ENCODE measurements around the gene B3GNT9.

B3GNT9 gene

DNA sequence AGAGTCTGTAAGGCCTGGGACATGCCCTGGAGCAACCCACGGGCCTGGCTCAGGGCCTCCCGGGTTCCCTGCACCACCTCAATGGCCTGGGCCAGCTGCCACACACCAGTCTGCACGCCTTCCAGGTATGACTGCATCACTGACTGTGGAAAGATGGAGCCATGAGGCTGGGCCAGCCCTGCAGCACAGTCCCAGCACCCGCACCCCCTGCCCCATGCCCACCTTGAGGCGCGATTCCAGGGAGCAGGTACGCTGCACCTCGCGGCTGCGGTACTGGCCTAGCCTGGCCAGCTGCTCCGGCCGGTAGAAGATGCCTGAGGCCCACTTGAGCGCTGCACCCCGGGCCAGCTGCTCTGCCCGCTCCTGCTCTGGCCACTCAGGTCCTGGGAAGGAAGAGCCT is 38.0 kb upstream of the B3GNT9 start:
- no peak overlapping the region for H2AFZ ChIP-seq (ENCODE audit: low read length)
- no peak for DNase-seq
- peaks cover 17% of the 10 kb centered on the region for H3K4me1 ChIP-seq (ENCODE audit: low read length)
- TF ChIP-seq, protein P1, sequence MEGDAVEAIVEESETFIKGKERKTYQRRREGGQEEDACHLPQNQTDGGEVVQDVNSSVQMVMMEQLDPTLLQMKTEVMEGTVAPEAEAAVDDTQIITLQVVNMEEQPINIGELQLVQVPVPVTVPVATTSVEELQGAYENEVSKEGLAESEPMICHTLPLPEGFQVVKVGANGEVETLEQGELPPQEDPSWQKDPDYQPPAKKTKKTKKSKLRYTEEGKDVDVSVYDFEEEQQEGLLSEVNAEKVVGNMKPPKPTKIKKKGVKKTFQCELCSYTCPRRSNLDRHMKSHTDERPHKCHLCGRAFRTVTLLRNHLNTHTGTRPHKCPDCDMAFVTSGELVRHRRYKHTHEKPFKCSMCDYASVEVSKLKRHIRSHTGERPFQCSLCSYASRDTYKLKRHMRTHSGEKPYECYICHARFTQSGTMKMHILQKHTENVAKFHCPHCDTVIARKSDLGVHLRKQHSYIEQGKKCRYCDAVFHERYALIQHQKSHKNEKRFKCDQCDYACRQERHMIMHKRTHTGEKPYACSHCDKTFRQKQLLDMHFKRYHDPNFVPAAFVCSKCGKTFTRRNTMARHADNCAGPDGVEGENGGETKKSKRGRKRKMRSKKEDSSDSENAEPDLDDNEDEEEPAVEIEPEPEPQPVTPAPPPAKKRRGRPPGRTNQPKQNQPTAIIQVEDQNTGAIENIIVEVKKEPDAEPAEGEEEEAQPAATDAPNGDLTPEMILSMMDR (IDR thresholded peaks at IDR 0.05; ENCODE audit: low read length) = no peak
- TF ChIP-seq EZH2phosphoT487 (IDR thresholded peaks at IDR 0.05; ENCODE audit: low read length) (no peak), EZH2 (optimal IDR thresholded peaks at IDR 0.05; ENCODE audit: low read depth, low read length) (no peak)
- H3F3A ChIP-seq (ENCODE audit: insufficient read depth, low read length) = peaks cover 9% of the 10 kb centered on the region; the same call in 1 of the 2 replicates
- H3K79me2 ChIP-seq (ENCODE audit: low read length) = peaks cover 18% of the 10 kb centered on the region
- H3K4me2 ChIP-seq (ENCODE audit: low read depth, low read length) = no peak overlapping the region
- H3K27me3 ChIP-seq (replicated peaks; ENCODE audit: insufficient read depth, low read length) = peaks cover 13% of the 10 kb centered on the region
- no peak overlapping the region for H3K27ac ChIP-seq (ENCODE audit: low read length)
- no peak overlapping the region for H3K9ac ChIP-seq (ENCODE audit: low read length)
- no peak overlapping the region for H3K4me3 ChIP-seq (ENCODE audit: low read length)
- no peaks in the 10 kb centered on the region for H3K9me3 ChIP-seq (replicated peaks; ENCODE audit: insufficient read depth, low read length)
- H3K9me2 ChIP-seq (replicated peaks; ENCODE audit: insufficient read depth, low read length) = no peaks in the 10 kb centered on the region
- no peaks in the 10 kb centered on the region for H3K36me3 ChIP-seq (replicated peaks; ENCODE audit: insufficient read depth, low read length)
- no peaks in the 10 kb centered on the region for H4K20me1 ChIP-seq (ENCODE audit: insufficient read depth, low read length)

DNA sequence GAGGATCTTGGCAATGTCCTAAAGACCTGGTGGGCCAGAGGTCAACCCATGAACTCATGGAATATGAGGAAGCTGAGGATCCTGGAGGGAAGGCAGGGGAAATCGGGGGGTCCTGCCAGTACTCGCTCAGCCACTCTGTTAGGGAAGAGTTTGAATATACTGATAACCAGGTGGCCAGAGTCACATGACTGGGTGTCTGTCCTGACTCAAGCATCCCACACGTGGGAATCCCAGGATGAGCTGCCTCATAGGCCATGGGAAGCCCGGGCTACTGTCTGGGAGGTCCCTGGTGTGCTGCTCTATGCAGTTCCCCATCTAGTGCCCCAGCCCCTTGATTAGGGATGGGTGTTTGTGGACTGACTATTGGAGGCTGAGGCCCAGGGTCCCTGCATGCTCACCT is 37.5 kb upstream of the B3GNT9 start:
- no peak overlapping the region for H3K27ac ChIP-seq (ENCODE audit: low read length)
- no peak overlapping the region for H2AFZ ChIP-seq (ENCODE audit: low read length)
- no peaks in the 10 kb centered on the region for H3K9me2 ChIP-seq (replicated peaks; ENCODE audit: insufficient read depth, low read length)
- H3K79me2 ChIP-seq (ENCODE audit: low read length) = peaks cover 14% of the 10 kb centered on the region
- H3K27me3 ChIP-seq (replicated peaks; ENCODE audit: insufficient read depth, low read length) = peaks cover 13% of the 10 kb centered on the region
- H4K20me1 ChIP-seq (ENCODE audit: insufficient read depth, low read length) = no peaks in the 10 kb centered on the region
- no peak overlapping the region for H3K4me2 ChIP-seq (ENCODE audit: low read depth, low read length)
- peaks cover 9% of the 10 kb centered on the region; the same call in 1 of the 2 replicates for H3F3A ChIP-seq (ENCODE audit: insufficient read depth, low read length)
- no peaks in the 10 kb centered on the region for H3K9me3 ChIP-seq (replicated peaks; ENCODE audit: insufficient read depth, low read length)
- no peak overlapping the region for H3K4me3 ChIP-seq (ENCODE audit: low read length)
- TF ChIP-seq EZH2 (optimal IDR thresholded peaks at IDR 0.05; ENCODE audit: low read depth, low read length) (no peak), EZH2phosphoT487 (IDR thresholded peaks at IDR 0.05; ENCODE audit: low read length) (no peak)
- TF ChIP-seq, protein P1 (IDR thresholded peaks at IDR 0.05; ENCODE audit: low read length) = no peak
- DNase-seq = no peak
- no peaks in the 10 kb centered on the region for H3K36me3 ChIP-seq (replicated peaks; ENCODE audit: insufficient read depth, low read length)
- peaks cover 14% of the 10 kb centered on the region for H3K4me1 ChIP-seq (ENCODE audit: low read length)
- no peak overlapping the region for H3K9ac ChIP-seq (ENCODE audit: low read length)

DNA sequence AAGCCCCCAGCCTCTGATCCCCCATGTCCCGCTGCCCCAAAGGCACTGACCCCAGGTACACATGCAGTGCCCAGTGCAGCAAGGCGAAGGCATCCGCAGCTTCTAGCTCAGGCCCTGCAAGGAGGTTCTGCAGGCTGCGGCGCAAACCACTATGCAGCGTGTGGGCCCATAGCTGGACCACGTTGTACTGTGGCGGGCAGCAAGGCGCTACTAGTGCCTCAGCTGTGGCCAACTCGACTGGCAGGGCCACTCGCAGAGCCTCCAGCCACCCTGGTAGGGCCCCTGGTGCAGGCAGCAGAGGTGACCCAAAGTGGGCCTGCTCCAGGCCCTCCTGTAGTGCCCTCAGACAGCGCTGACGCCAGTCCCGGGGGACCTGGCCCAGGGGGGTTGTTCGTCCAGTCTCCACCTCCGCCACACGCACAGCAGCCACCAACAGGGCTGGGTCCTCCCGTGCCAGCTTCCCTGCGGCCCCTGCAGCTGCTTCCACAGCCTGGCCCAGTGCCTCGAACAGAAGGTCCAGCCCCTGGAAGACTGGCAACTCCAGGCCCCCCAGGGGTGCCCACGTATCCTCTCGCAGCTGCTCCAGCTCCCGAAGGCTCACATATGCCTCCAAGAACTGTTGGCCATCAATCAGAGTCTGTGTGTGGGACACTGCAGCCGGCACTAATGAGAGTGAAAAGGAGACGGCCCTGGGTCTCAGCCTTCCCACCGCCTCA is 36.5 kb upstream of the B3GNT9 start:
- peaks cover 14% of the 10 kb centered on the region for H3K4me1 ChIP-seq (ENCODE audit: low read length)
- no peak for DNase-seq
- no peak overlapping the region for H3K9ac ChIP-seq (ENCODE audit: low read length)
- H3K9me3 ChIP-seq (replicated peaks; ENCODE audit: insufficient read depth, low read length) = no peaks in the 10 kb centered on the region
- no peak overlapping the region for H2AFZ ChIP-seq (ENCODE audit: low read length)
- TF ChIP-seq, protein P1 (IDR thresholded peaks at IDR 0.05; ENCODE audit: low read length) = no peak
- TF ChIP-seq EZH2 (optimal IDR thresholded peaks at IDR 0.05; ENCODE audit: low read depth, low read length) (no peak), EZH2phosphoT487 (IDR thresholded peaks at IDR 0.05; ENCODE audit: low read length) (no peak)
- H4K20me1 ChIP-seq (ENCODE audit: insufficient read depth, low read length) = no peaks in the 10 kb centered on the region
- no peak overlapping the region for H3K4me3 ChIP-seq (ENCODE audit: low read length)
- peaks cover 14% of the 10 kb centered on the region for H3K79me2 ChIP-seq (ENCODE audit: low read length)
- H3K27me3 ChIP-seq (replicated peaks; ENCODE audit: insufficient read depth, low read length) = peaks cover 13% of the 10 kb centered on the region
- no peak overlapping the region for H3K4me2 ChIP-seq (ENCODE audit: low read depth, low read length)
- peaks cover 9% of the 10 kb centered on the region; the same call in 1 of the 2 replicates for H3F3A ChIP-seq (ENCODE audit: insufficient read depth, low read length)
- no peak overlapping the region for H3K27ac ChIP-seq (ENCODE audit: low read length)
- H3K9me2 ChIP-seq (replicated peaks; ENCODE audit: insufficient read depth, low read length) = no peaks in the 10 kb centered on the region
- H3K36me3 ChIP-seq (replicated peaks; ENCODE audit: insufficient read depth, low read length) = no peaks in the 10 kb centered on the region
